Activated B cell treated with CpG ODN at 0.5 μM for 24 hours (primary cell): Measurements from ENCODE around the gene CACNA1E. TPM values are rescaled to one million over a fixed set of nuclear protein-coding genes. Genes with fewer than 3 reads are reported as not detected.

Source experiments
- ATAC-seq: fragments of 200-7000 bp; cut with Tn5 transposase; one replicate; pipeline ENCODE4 v1.10.0; 2021; ENCODE audit warnings: low read depth, mild to moderate bottlenecking, moderate library complexity
- CTCF ChIA-PET: fragments of 350-600 bp; sonication (Branson Sonifier 250); formaldehyde crosslinking; loops from one replicate; lab custom pipeline; 2021; ENCODE audit warnings: antibody characterized with exemption; lab: Charles Lee
- POLR2A ChIA-PET: fragments of 350-600 bp; sonication (Branson Sonifier 250); formaldehyde crosslinking; loops from one replicate; lab custom pipeline; 2021; ENCODE audit warnings: antibody characterized with exemption; lab: Charles Lee
- DNase-seq: peaks from one replicate; pipeline ENCODE4 v3.0.0; 2022
- H3K27ac Mint-ChIP-seq: one replicate; pipeline ENCODE4 v1.8.0; 2020; ENCODE audit warnings: mixed read lengths
- H3K27me3 Mint-ChIP-seq: one replicate; pipeline ENCODE4 v1.8.0; 2021; ENCODE audit warnings: mixed read lengths
- H3K36me3 Mint-ChIP-seq: one replicate; pipeline ENCODE4 v1.8.0; 2021; ENCODE audit warnings: low read depth, mixed read lengths
- H3K4me1 Mint-ChIP-seq: one replicate; pipeline ENCODE4 v1.8.0; 2021; ENCODE audit warnings: mixed read lengths
- H3K4me3 Mint-ChIP-seq: one replicate; pipeline ENCODE4 v1.8.0; 2020; ENCODE audit warnings: mild to moderate bottlenecking, mixed read lengths
- H3K9me3 Mint-ChIP-seq: one replicate; pipeline ENCODE4 v1.8.0; 2020; ENCODE audit warnings: mixed read lengths
- CTCF ChIP-seq: fragments of 200-600 bp; IDR thresholded peaks from one replicate; pipeline ENCODE4 v1.8.0; 2022; ENCODE audit warnings: antibody characterized with exemption, mild to moderate bottlenecking
- intact Hi-C: fragments of 100-400 bp; cut with micrococcal nuclease; formaldehyde crosslinking; loops from one replicate; pipeline ENCODE4 v1.15.1; 2024
- total RNA-seq: library from RNA; stranded (reverse); gene quantifications from 2 replicates; pipeline ENCODE4 v1.2.3, GENCODE V29; 2022

The CACNA1E gene
- total RNA-seq, 1 donor from 2014 or later: 0.91 TPM

- H3K4me1 Mint-ChIP-seq: no peaks in the 10 kb centered on the region
- peaks cover 8% of the 10 kb centered on the region for H3K27me3 Mint-ChIP-seq
- H3K27ac Mint-ChIP-seq: no peak overlapping the region
- ChIA-PET POLR2A (no interaction called here), CTCF (no interaction called here)
- no peaks in the 10 kb centered on the region for H3K36me3 Mint-ChIP-seq
- no peak overlapping the region for H3K4me3 Mint-ChIP-seq
- TF ChIP-seq CTCF: no peak
- no peaks in the 10 kb centered on the region for H3K9me3 Mint-ChIP-seq
- DNase-seq (no peak), ATAC-seq (no peak)
- intact Hi-C loops: no loop called here
These were observed 149.6 kb downstream of the CACNA1E start for GRCh38 chr1:181632960-181633359.

GRCh38 chr1:181635110-181635509 is 151.8 kb downstream of the CACNA1E start:
- Mint-ChIP-seq H3K27me3 (peaks cover 6% of the 10 kb centered on the region), H3K27ac (no peak overlapping the region), H3K4me1 (no peaks in the 10 kb centered on the region), H3K9me3 (no peaks in the 10 kb centered on the region), H3K4me3 (no peak overlapping the region), H3K36me3 (no peaks in the 10 kb centered on the region)
- no peak for TF ChIP-seq CTCF
- ChIA-PET POLR2A (no interaction called here), CTCF (no interaction called here)
- no peak for ATAC-seq
- intact Hi-C loops: no loop called here
- no peak for DNase-seq

- POLR2A ChIA-PET: no interaction called here
These were observed 154.7 kb downstream of the CACNA1E start for GRCh38 chr1:181637998-181638397.

GRCh38 chr1:181640956-181641355 is 157.6 kb downstream of the CACNA1E start:
- ChIA-PET POLR2A (no interaction called here), CTCF (no interaction called here)
- no peaks in the 10 kb centered on the region for H3K4me1 Mint-ChIP-seq
- no peaks in the 10 kb centered on the region for H3K36me3 Mint-ChIP-seq
- H3K27me3 Mint-ChIP-seq: peaks cover 25% of the 10 kb centered on the region
- ATAC-seq (no peak), DNase-seq (no peak)
- no peak overlapping the region for H3K4me3 Mint-ChIP-seq
- no peak overlapping the region for H3K27ac Mint-ChIP-seq
- H3K9me3 Mint-ChIP-seq: no peaks in the 10 kb centered on the region
- intact Hi-C loops: no loop called here
- no peak for TF ChIP-seq CTCF

More at GRCh38 chr1:181637998-181638397, 154.7 kb downstream of the CACNA1E start:
- DNase-seq (no peak), ATAC-seq (no peak)
- H3K27ac Mint-ChIP-seq: no peak overlapping the region
- peaks cover 11% of the 10 kb centered on the region for H3K27me3 Mint-ChIP-seq
- no peak overlapping the region for H3K4me3 Mint-ChIP-seq
- no peaks in the 10 kb centered on the region for H3K9me3 Mint-ChIP-seq
- no peaks in the 10 kb centered on the region for H3K36me3 Mint-ChIP-seq
- no peaks in the 10 kb centered on the region for H3K4me1 Mint-ChIP-seq
- intact Hi-C loops: no loop called here
- TF ChIP-seq CTCF: no peak
- CTCF ChIA-PET: no interaction called here

- H3K4me1 Mint-ChIP-seq: no peaks in the 10 kb centered on the region
- intact Hi-C loops: no loop called here
- ATAC-seq (no peak), DNase-seq (no peak)
- H3K9me3 Mint-ChIP-seq: no peaks in the 10 kb centered on the region
- ChIA-PET POLR2A (no interaction called here), CTCF (no interaction called here)
- no peaks in the 10 kb centered on the region for H3K36me3 Mint-ChIP-seq
- H3K27me3 Mint-ChIP-seq: peaks cover 19% of the 10 kb centered on the region
- no peak overlapping the region for H3K4me3 Mint-ChIP-seq
- H3K27ac Mint-ChIP-seq: no peak overlapping the region
- TF ChIP-seq CTCF: no peak
These were observed 160.3 kb downstream of the CACNA1E start for GRCh38 chr1:181643631-181644030.
